ENCODE measurements around the gene ATP1A1.

DNA sequence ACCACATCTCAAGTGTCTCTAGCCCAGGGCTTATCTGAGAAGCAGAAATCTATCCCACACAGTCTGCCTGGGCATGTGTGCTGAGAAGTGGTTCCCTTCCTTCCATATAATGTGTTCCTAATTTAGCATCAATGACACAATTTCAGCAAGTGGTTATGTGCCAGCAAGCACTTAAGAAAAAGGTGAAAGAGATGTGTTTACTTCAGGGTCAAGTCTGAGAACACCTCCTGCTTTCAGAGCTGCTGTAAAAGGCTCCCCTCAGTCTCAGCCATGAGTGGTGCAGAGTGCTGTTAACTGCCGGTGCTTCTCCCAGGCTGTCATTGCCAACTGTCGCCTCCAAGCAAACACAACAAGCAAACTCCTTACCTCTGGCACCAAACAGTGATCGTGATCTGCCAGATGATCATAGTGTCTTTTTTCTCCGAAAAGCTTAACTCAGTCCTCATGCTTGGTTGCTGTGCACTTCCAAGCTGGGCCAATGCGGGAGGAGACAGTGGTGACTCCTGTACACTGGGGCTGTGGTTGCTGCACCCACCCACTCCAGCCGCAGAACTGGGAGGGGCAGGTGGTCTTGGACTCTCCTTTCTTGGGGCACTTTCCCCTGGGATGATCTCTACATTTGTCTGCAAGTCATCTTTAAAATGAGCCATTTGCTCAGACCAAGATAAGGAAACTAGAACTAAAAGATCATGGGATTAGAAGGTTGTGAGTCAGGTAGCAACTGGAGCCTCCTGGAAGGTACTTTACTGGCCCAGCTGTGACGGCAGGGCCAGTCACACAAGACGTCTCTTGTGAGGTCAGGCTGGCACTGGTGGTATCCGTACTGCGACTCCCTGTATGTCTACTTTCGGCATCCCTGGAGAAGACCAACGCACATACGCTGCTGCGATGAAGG is 32.4 kb downstream of the ATP1A1 start:
- TF ChIP-seq POLR2A (IDR thresholded peaks at IDR 0.05): no peak
- no peak for TF ChIP-seq CTCF (IDR thresholded peaks at IDR 0.05)

All from gastroesophageal sphincter (tissue), 3 donors.